Measurements from ENCODE around the gene EGFLAM.

Gene EGFLAM

GRCh38 chr5:38497946-38498345, 239.6 kb downstream of the EGFLAM start:
- Histone ChIP-seq H3K9ac (ENCODE audit: low read length in 5 of 5) (no peak overlapping the region), H3K27ac (ENCODE audit: low read depth, low read length) (no peak overlapping the region), H3K27me3 (ENCODE audit: control insufficient read depth in 5 of 5, insufficient read depth in 4 of 5, low read length in 5 of 5) (no peaks in the 10 kb centered on the region), H3K36me3 (ENCODE audit: control insufficient read depth in 5 of 5, insufficient read depth in 5 of 5, low read length in 5 of 5) (peaks cover 19 to 50% (median 37%) of the 10 kb centered on the region in 5 donors), H3K4me1 (ENCODE audit: control insufficient read depth in 5 of 5, insufficient read depth in 5 of 5, low read length in 5 of 5) (no peaks in the 10 kb centered on the region), H3K9me3 (ENCODE audit: control insufficient read depth in 5 of 5, low read length in 5 of 5) (no peaks in the 10 kb centered on the region), H3K4me3 (ENCODE audit: low read depth in 1 of 5, low read length in 5 of 5) (no peak overlapping the region)

- Histone ChIP-seq H3K27me3 (ENCODE audit: control insufficient read depth in 5 of 5, insufficient read depth in 4 of 5, low read length in 5 of 5) (no peaks in the 10 kb centered on the region), H3K27ac (ENCODE audit: low read depth, low read length) (no peak overlapping the region), H3K9ac (ENCODE audit: low read length in 5 of 5) (no peak overlapping the region), H3K36me3 (ENCODE audit: control insufficient read depth in 5 of 5, insufficient read depth in 5 of 5, low read length in 5 of 5) (peaks cover 7 to 35% (median 25%) of the 10 kb centered on the region in 5 donors), H3K4me1 (ENCODE audit: control insufficient read depth in 5 of 5, insufficient read depth in 5 of 5, low read length in 5 of 5) (no peaks in the 10 kb centered on the region), H3K9me3 (ENCODE audit: control insufficient read depth in 5 of 5, low read length in 5 of 5) (no peaks in the 10 kb centered on the region), H3K4me3 (ENCODE audit: low read depth in 1 of 5, low read length in 5 of 5) (no peak overlapping the region)
These were observed 242.4 kb downstream of the EGFLAM start for GRCh38 chr5:38500573-38501260.

GRCh38 chr5:38506302-38506701, 247.9 kb downstream of the EGFLAM start:
- H3K4me3 ChIP-seq (ENCODE audit: low read depth in 1 of 5, low read length in 5 of 5): no peak overlapping the region
- no peak overlapping the region for H3K9ac ChIP-seq (ENCODE audit: low read length in 5 of 5)
- no peaks in the 10 kb centered on the region for H3K4me1 ChIP-seq (ENCODE audit: control insufficient read depth in 5 of 5, insufficient read depth in 5 of 5, low read length in 5 of 5)
- H3K9me3 ChIP-seq (ENCODE audit: control insufficient read depth in 5 of 5, low read length in 5 of 5): no peaks in the 10 kb centered on the region
- peaks cover 3 to 35% (median 16%) of the 10 kb centered on the region in 5 donors for H3K36me3 ChIP-seq (ENCODE audit: control insufficient read depth in 5 of 5, insufficient read depth in 5 of 5, low read length in 5 of 5)
- H3K27ac ChIP-seq (ENCODE audit: low read depth, low read length): no peak overlapping the region
- no peaks in the 10 kb centered on the region for H3K27me3 ChIP-seq (ENCODE audit: control insufficient read depth in 5 of 5, insufficient read depth in 4 of 5, low read length in 5 of 5)

- peaks cover 8 to 39% (median 16%) of the 10 kb centered on the region in 5 donors for H3K36me3 ChIP-seq (ENCODE audit: control insufficient read depth in 5 of 5, insufficient read depth in 5 of 5, low read length in 5 of 5)
- no peak overlapping the region for H3K4me3 ChIP-seq (ENCODE audit: low read depth in 1 of 5, low read length in 5 of 5)
- H3K9ac ChIP-seq (ENCODE audit: low read length in 5 of 5): no peak overlapping the region
- H3K27ac ChIP-seq (ENCODE audit: low read depth, low read length): no peak overlapping the region
- no peaks in the 10 kb centered on the region for H3K9me3 ChIP-seq (ENCODE audit: control insufficient read depth in 5 of 5, low read length in 5 of 5)
- H3K27me3 ChIP-seq (ENCODE audit: control insufficient read depth in 5 of 5, insufficient read depth in 4 of 5, low read length in 5 of 5): no peaks in the 10 kb centered on the region
- no peaks in the 10 kb centered on the region for H3K4me1 ChIP-seq (ENCODE audit: control insufficient read depth in 5 of 5, insufficient read depth in 5 of 5, low read length in 5 of 5)
These were observed 250.8 kb downstream of the EGFLAM start for GRCh38 chr5:38509185-38509584.
